GM19193 (cell line): ENCODE measurements around the gene BIRC7.

ENCODE experiments used
- POLR2A ChIP-seq: IDR thresholded peaks from 4 replicates; pipeline ENCODE4 v1.6.1; 2011; ENCODE audit not compliant: insufficient read depth, insufficient read length; ENCODE audit errors: extremely low read depth

Gene BIRC7

DNA sequence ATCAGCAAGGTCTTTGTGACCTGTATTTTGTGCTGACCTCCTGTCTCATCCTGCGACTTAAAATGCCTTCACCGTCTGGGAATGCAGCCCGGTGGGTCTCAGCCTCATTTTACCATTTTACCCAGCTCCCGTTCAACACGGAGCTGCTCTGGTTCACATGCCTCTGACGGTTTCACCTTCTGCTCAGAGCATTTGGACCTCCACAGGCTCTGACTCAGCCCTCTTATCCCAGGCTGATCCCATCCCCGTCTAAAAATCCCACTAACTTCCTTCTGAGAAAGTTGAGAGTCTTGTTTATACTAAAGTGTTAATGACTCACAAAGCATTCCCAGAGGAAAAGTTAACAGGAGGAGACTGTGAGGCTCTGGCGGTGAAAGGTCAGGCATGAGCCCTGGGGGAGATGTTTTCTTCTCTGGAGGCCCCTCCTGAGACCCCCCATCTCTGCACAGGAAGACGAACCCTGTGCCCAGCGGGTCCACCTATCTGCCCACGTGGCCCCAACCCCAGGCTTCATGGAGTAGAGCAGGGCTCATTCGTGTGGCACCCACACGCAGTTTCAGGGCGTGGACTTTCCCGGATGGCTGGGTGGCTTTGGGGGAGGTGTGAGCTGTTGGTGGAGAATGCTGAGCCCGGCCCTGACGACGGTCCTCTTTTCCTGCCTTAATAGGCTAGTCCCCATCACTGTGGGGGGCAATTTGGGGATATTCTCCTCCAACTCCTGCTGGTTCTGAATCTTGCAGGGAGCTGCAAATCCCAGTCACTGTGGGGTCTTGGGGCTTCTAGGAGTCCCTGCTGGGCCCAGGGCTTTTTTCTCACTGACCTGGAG, 3.3 kb upstream of the BIRC7 start:
- TF ChIP-seq POLR2A: no peak

DNA sequence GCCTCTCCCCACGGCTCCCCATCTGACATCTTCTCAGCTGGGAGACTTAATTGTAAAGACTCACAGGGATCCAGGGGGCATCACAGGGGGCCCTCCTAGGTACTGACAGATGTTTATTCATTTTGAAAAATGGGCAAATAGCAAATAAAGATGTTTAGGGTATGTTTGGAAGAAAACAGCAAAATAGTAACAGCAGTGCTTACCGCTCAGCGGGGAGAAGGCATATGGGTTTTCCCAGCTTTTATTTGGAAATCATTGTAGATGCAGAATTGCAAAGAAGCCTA, 2.7 kb upstream of the BIRC7 start:
- TF ChIP-seq POLR2A: no peak

DNA sequence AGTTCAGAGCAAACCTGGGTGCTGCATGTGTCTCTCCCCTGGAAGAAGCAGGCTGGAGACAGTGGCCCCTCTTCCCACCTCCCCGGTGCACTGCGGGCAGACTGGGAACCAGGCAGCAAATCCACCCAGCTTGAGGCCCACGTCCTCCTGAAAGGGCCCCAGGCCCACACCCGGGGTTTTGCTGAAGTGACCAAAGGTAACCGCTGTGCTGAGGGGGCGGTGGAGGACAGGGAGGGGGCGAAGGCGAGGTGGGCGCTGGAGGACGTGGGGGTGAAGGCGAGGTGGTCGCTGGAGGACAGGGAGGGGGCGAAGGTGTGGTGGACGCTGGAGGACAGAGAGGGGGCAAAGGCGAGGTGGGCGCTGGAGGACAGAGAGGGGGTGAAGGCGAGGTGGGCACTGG, 1.8 kb upstream of the BIRC7 start:
- TF ChIP-seq POLR2A: no peak

DNA sequence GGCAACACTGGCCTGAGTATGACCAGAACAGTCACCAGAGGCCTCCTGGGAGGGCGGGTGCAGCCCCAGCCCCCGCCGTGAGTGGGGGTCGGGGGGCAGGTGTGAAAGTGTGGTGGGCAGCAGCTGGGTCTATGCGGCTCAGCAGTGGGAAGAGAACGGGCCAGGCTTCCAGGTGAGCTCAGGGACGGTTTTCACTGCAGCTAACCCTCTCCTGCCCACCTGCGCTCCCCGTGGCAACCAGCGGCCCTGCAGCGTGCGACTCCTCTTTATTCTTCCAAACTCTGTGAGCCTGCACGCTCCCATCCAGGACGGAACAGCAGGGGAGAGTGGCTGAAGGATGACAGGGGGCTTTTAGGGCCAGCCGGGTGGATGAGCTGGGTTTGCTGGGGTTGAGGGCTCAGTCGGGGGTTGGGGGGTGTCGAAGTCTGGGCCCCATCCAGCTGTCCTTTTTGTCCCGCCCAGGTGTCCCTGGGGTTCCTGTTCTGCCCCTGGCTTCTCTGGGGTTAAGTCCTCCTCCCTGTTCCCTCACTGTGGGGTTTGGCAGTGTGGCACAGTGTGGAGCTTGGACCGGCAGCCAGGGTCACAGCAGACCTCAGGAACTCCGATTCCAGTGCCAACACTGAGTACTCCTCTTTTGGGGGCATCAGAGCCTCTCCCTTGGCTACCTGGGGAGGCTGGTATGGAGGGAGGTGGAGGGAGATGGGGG, 859 bp upstream of the BIRC7 start:
- TF ChIP-seq POLR2A: no peak

DNA sequence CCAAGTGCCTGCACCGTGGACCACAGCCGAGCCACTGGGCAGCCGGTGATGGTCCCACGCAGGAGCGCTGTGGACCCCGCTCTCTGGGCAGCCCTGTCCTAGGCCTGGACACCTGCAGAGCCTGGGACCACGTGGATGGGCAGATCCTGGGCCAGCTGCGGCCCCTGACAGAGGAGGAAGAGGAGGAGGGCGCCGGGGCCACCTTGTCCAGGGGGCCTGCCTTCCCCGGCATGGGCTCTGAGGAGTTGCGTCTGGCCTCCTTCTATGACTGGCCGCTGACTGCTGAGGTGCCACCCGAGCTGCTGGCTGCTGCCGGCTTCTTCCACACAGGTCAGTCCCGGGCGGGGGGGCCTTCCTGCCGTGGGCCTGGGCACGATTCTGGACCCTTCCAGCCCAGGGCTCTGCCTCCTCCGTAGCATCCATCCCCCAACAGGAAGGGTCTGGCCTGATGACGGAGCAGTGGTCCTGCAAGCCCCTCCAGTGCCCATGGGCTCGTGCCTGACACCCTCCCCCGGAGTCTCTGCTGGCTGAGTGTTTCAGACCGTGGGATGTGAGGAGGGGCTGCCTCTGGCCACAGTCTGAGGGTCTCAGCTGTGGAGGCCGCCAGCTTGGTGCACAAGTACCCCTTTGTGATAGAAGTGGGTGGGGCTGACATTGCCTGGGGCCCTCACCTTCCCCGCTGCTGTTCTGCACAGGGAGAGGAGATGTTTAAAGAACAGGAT, 572 bp downstream of the BIRC7 start:
- no peak for TF ChIP-seq POLR2A

DNA sequence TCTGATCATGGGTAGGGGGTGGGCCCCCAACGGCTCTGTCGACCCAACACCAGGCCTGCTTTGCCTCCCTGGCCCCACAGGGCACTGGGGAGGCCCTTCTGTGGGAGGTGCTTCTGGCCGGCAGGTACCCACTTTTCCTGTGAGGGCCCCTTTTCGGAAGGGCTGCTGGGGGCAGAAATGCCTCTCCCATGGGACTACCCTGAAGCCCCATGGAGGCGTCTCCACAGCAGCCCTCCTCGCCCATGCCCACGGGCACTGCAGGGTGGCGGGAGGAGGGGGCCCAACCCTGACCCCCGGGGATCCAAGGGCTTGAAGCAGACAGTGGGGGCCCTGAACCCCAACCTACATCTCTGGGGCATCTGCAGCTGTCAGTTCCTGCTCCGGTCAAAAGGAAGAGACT, 2.3 kb downstream of the BIRC7 start:
- no peak for TF ChIP-seq POLR2A

DNA sequence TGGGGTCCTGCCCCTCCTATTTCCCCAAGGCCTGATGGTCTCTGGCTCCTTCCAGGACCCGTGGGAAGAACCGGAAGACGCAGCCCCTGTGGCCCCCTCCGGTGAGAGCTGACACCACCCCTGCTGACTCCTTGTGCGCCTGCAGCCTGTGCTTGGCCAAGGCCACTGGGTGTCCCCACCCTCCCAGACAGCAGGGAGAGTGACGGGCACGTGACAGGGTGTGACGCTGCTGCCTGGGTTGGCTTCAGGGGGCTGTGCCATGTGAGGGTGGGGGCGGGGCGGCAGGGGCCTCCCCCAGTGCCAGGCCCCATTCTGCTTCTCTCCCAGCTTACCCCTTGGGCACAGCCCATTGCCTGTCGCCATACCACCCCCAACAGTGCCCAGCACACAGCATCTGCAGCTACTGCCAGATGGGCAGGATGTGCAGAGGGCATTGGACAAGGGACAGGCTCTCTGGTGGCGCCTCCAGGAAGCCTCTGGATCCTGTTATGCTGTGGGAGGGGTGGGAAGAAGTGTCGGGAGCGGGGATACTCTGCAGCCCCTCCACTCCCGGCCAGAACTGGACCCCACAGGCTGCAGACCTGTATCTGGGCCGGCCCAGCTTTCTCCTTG, 2.9 kb downstream of the BIRC7 start:
- no peak for TF ChIP-seq POLR2A

DNA sequence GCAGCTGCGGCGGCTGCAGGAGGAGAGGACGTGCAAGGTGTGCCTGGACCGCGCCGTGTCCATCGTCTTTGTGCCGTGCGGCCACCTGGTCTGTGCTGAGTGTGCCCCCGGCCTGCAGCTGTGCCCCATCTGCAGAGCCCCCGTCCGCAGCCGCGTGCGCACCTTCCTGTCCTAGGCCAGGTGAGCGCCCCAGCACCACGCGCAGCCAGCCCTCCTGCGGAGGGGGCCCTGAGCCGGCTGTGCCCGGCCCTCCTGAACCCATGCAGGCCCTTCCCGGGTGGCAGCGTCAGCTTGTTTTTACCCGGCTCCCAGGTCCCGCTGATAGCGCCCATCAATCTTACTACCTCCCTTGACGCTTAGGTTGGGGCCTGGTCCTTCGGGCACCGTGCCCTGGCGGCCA, 3.7 kb downstream of the BIRC7 start:
- TF ChIP-seq POLR2A: no peak

DNA sequence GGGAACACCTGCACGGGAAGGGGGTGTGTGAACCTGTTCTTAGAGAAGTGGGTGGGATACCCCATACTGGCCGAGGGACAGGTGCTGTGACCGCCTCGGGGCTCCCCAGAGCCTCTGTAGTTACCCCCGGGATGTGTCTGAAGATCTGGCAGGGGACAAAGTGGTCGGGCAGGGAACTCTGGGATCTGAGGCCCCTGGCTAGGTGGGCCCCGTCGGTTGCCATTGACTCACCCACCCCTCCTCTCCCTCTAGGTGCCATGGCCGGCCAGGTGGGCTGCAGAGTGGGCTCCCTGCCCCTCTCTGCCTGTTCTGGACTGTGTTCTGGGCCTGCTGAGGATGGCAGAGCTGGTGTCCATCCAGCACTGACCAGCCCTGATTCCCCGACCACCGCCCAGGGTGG, 4.3 kb downstream of the BIRC7 start:
- no peak for TF ChIP-seq POLR2A

DNA sequence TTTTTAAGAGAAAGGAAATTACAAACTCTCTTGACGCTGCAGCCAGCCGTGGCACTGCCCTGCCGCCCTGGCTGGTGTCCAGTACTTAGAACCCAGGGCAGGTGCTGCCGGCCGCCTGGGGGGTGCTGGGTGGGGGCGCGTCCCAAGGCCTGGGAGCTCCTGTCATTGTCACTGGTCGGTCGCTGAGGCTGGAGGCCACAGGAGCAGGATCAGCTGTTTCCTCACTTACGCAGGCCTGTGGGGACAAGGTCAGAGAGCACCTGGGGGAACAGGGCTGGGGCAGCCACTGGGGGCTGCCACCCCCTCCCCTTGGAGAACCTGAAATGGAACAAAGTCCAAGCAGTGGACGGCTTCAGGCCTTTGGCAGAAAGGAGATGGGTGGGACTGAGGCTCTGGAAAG, 5.6 kb downstream of the BIRC7 start:
- no peak for TF ChIP-seq POLR2A

DNA sequence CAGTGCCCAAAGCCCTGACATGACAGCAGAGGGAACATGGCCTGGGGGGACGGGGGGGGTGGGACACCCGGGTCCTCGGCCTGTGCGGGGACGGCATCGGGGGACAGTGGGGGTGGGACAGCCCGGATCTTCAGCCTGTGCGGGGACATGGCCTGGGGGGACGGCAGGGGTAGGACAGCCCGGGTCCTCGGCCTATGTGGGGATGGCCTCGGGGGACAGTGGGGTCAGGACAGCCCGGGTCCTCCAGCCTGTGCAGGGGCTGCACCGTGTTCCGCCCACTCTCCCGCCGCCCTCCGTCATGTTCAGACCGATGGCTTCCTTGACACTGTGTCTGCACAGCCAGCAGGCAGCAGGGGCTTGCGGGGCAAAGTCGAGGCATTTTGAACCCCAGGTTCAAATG, 7.0 kb downstream of the BIRC7 start:
- no peak for TF ChIP-seq POLR2A

DNA sequence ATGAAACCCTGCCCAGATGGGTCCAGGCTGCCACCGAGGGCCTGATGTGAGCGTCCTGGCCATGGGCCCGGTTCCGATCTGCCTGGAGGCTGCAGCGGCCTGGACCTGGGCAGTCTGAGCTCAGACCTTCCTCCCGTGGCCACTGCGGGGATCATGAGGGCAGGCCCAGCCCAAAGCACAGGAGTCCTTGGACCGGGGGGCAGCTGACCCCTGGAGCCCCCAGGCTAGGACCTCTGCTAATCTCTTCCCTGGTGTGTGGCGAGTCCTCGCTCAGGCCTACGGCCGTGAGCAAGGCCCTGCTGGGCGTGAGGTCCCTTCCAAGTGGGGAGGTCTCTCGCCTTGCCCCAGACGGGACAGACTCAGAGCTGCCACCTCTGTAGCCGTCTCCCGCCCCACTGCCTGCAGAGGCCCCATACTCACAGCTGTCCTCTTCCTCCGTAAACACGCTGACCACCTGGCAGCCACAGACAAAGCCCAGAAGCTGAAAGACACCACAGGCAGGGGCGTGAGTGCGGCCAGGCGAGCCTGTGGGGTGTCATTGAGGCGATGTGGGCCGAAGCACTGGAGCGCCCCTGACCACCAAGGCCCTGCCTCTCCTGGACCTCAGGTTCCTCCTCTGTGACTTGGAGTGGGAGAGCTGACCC, 8.0 kb downstream of the BIRC7 start:
- TF ChIP-seq POLR2A: no peak

DNA sequence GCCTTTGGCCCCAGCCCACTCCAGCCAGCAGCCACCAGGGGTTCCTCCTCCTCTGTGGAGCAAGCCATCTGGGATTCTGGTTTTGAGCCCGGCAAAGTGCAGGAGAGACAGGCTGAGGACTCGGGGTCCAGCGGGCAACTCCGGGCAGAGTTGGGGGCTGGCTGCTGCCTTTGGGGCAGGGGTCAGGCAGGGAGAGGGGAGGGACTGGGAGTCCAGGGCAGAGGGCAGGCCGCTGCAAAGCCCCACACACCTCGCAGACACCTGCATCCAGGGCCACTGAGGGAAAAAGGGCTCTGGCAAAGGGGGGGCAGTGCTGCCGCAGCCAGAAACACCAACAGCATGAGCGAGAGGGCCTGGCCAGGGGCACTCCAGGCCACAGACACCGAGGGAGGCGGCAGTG, 8.8 kb downstream of the BIRC7 start:
- TF ChIP-seq POLR2A: no peak

DNA sequence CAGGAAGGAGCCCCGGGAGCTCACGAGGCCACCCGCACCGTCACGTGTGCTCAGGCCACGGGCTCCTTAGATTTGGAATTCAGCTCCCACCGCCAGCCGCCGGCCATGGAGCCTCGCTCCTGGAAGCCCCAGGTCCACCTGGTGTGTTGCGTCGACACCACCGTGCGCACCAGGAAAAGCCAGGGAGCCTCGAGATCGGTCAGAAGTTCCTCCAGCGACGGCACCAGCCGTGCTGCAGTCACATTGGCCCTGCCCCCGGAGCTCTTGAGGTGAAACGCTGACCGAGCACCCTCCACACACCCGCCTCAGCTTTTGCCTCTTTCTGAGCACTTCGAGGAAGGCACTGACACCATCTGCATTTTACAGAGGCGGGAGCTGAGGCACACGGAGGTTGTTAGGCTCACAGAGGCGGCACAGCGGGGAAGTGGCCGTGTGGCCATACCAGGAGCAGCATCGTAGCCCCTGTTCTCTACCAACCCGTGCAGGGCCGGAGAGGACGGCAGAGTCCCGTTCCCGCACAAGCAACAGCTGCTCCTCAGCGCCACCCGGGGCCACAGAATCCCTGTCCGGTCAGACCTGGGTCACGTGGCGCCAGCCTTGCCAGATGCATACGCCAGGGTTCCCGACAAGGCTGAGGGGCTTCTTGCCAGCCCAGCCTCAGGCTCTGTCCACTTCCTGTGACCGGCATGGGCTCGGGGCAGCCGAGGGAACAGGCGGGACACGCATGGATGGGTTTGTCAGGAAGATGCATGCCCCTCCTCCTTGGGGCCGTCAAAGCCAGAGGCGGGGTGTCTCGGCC, 11.0 kb downstream of the BIRC7 start:
- TF ChIP-seq POLR2A: no peak
